Neural cell (in vitro differentiated cells): ENCODE data around the gene TBC1D9.

ENCODE experiments used
- RAD21 ChIP-seq: fragments of 450-650 bp; conservative IDR thresholded peaks from 2 replicates; pipeline ENCODE4 v1.6.1; 2014; ENCODE audit warnings: antibody characterized with exemption, mild to moderate bottlenecking, moderate library complexity
- TF ChIP-seq, protein P1 (sequence below): fragments of 450-650 bp; IDR thresholded peaks from 2 replicates; pipeline ENCODE4 v1.5.1; 2014; ENCODE audit warnings: antibody characterized with exemption, mild to moderate bottlenecking, moderate library complexity; ENCODE audit not compliant: poor library complexity, severe bottlenecking

- no peak for TF ChIP-seq RAD21
- TF ChIP-seq, protein P1, sequence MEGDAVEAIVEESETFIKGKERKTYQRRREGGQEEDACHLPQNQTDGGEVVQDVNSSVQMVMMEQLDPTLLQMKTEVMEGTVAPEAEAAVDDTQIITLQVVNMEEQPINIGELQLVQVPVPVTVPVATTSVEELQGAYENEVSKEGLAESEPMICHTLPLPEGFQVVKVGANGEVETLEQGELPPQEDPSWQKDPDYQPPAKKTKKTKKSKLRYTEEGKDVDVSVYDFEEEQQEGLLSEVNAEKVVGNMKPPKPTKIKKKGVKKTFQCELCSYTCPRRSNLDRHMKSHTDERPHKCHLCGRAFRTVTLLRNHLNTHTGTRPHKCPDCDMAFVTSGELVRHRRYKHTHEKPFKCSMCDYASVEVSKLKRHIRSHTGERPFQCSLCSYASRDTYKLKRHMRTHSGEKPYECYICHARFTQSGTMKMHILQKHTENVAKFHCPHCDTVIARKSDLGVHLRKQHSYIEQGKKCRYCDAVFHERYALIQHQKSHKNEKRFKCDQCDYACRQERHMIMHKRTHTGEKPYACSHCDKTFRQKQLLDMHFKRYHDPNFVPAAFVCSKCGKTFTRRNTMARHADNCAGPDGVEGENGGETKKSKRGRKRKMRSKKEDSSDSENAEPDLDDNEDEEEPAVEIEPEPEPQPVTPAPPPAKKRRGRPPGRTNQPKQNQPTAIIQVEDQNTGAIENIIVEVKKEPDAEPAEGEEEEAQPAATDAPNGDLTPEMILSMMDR: no peak
These were observed 18.8 kb upstream of the TBC1D9 start for GRCh38 chr4:140774956-140775355.
